IMR-90 (cell line): ENCODE results near the gene C1QL1.

ENCODE experiments used
- CHD1 ChIP-seq: IDR thresholded peaks from 2 replicates; pipeline ENCODE4 v1.6.1; 2012; ENCODE audit warnings: low read depth, low read length, improper control_type of control experiment
- MAFK ChIP-seq: IDR thresholded peaks from 2 replicates; pipeline ENCODE4 v1.6.1; 2012; ENCODE audit warnings: low read depth, low read length, improper control_type of control experiment
- POLR2A ChIP-seq: IDR thresholded peaks from 2 replicates; pipeline ENCODE4 v1.6.1; 2012; ENCODE audit warnings: mild to moderate bottlenecking, low read depth, low read length
- RAD21 ChIP-seq: IDR thresholded peaks from 2 replicates; pipeline ENCODE4 v1.6.1; 2012; ENCODE audit warnings: low read length, improper control_type of control experiment
- RFX5 ChIP-seq: IDR thresholded peaks from 2 replicates; pipeline ENCODE4 v1.8.0; 2012; ENCODE audit warnings: low read depth, mild to moderate bottlenecking, low read length, moderate library complexity
- TF ChIP-seq, protein P1 (sequence below): fragments of 150-350 bp; IDR thresholded peaks from 2 replicates; pipeline ENCODE4 v1.6.1; 2017; ENCODE audit warnings: mild to moderate bottlenecking, antibody characterized with exemption, low read length, low read depth
- TF ChIP-seq, protein P2 (sequence below): conservative IDR thresholded peaks from 2 replicates; pipeline ENCODE4 v1.5.1; 2012; ENCODE audit warnings: mild to moderate bottlenecking, low read depth, low read length, improper control_type of control experiment

DNA sequence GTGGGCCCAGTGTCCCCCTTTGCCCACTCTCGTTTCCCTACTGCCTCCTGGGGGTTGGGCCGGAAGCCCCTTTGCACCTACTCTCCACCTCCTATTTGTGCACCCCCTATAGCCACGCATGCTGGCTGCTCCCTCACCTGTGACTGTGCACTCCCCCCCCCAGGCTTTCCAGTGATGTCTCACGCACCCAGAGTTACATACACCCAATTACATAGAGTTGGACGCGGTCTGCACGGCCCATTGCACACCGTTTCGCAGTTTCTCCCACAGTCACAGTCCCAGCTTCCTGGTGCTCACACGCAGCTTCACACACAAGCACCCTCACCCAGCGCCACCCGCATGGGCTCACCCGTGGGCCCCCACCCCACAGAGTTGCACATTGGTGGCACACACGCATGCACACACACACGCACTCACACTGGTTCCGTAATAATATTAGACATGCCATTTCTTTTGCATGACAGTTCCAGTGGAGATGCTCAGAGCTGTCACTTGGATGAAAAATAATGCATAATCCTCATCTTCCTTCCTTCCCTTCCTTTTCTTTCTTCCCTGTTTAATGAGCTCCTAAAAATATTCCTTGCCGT, 21.5 kb upstream of the C1QL1 start:
- TF ChIP-seq, protein P1, sequence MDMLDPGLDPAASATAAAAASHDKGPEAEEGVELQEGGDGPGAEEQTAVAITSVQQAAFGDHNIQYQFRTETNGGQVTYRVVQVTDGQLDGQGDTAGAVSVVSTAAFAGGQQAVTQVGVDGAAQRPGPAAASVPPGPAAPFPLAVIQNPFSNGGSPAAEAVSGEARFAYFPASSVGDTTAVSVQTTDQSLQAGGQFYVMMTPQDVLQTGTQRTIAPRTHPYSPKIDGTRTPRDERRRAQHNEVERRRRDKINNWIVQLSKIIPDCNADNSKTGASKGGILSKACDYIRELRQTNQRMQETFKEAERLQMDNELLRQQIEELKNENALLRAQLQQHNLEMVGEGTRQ, result no peak
- TF ChIP-seq, protein P2, sequence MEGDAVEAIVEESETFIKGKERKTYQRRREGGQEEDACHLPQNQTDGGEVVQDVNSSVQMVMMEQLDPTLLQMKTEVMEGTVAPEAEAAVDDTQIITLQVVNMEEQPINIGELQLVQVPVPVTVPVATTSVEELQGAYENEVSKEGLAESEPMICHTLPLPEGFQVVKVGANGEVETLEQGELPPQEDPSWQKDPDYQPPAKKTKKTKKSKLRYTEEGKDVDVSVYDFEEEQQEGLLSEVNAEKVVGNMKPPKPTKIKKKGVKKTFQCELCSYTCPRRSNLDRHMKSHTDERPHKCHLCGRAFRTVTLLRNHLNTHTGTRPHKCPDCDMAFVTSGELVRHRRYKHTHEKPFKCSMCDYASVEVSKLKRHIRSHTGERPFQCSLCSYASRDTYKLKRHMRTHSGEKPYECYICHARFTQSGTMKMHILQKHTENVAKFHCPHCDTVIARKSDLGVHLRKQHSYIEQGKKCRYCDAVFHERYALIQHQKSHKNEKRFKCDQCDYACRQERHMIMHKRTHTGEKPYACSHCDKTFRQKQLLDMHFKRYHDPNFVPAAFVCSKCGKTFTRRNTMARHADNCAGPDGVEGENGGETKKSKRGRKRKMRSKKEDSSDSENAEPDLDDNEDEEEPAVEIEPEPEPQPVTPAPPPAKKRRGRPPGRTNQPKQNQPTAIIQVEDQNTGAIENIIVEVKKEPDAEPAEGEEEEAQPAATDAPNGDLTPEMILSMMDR, result no peak
- no peak for TF ChIP-seq RAD21
- TF ChIP-seq CHD1, result no peak
- TF ChIP-seq RFX5, result no peak
- no peak for TF ChIP-seq MAFK
- TF ChIP-seq POLR2A, result no peak
